Endothelial cell of umbilical vein (primary cell): ENCODE measurements around the gene CPEB1. TPM values are rescaled to one million over a fixed set of nuclear protein-coding genes. Genes with fewer than 3 reads are reported as not detected.

ENCODE experiments used
- BruUV-seq: library from RNA; stranded (reverse); fragments of 400-500 nt; replicated peaks from 2 replicates; lab custom pipeline; 2021; lab: Mats Ljungman, UMichigan
- CTCF ChIA-PET: fragments of 300-600, 350-600 bp; sonication (Branson Sonifier 250); formaldehyde crosslinking; loops from one replicate; lab custom pipeline; 2021; ENCODE audit warnings: antibody characterized with exemption, inconsistent platforms; lab: Charles Lee
- POLR2A ChIA-PET: fragments of 300-600, 350-600 bp; sonication (Branson Sonifier 250); formaldehyde crosslinking; loops from one replicate; lab custom pipeline; 2021; ENCODE audit warnings: antibody characterized with exemption, inconsistent platforms; lab: Charles Lee
- DNase-seq: peaks from one replicate; pipeline ENCODE4 v3.0.0-alpha.2; 2011; ENCODE audit warnings: low read depth, low spot score
- FAIRE-seq: peaks from 2 replicates; lab custom pipeline; 2011; peaks lifted over from hg19 to GRCh38; lab: Jason Lieb, UNC
- H2AFZ ChIP-seq: 2 replicates; pipeline ENCODE4 v1.6.0; 2012; ENCODE audit warnings: low read depth, low read length, control low read depth, inconsistent platforms
- H3K27ac ChIP-seq: 2 replicates; pipeline ENCODE4 v1.5.1; 2011; ENCODE audit warnings: low read depth, mild to moderate bottlenecking, control low read depth, low read length, moderate library complexity; ENCODE audit not compliant: insufficient read depth
- H3K27me3 ChIP-seq, 2 experiments: 2 replicates each; pipeline versions ENCODE4 v1.6.0 to v1.6.1; 2011; ENCODE audit warnings: low read length in 2 of 2, mixed read lengths in 1 of 2; ENCODE audit not compliant: control insufficient read depth in 2 of 2, insufficient read depth in 2 of 2
- H3K36me3 ChIP-seq, 2 experiments: 2 replicates in 1 of 2; 3 replicates in 1 of 2; pipeline ENCODE4 v1.5.1; 2011; ENCODE audit warnings: low read length in 2 of 2, mild to moderate bottlenecking in 1 of 2, moderate library complexity in 1 of 2; ENCODE audit not compliant: control insufficient read depth in 2 of 2, insufficient read depth in 2 of 2; ENCODE audit errors: extremely low read depth in 1 of 2
- H3K4me1 ChIP-seq: 3 replicates; pipeline ENCODE4 v1.5.1; 2011; ENCODE audit warnings: mild to moderate bottlenecking, low read length; ENCODE audit not compliant: control insufficient read depth, insufficient read depth; ENCODE audit errors: extremely low read depth
- H3K4me2 ChIP-seq: 2 replicates; pipeline ENCODE4 v1.6.1; 2011; ENCODE audit warnings: low read length, control low read depth, mixed read lengths; ENCODE audit not compliant: insufficient read depth
- H3K4me3 ChIP-seq, 3 experiments: fragments of 200-600 bp in 1 of 3; sonication (generic), shearing (Covaris generic) in 1 of 3; replicated peaks in 1 of 3; 2 replicates each; pipeline ENCODE4 v1.5.1; 2011 to 2016; ENCODE audit warnings: control low read depth in 3 of 3, low read length in 3 of 3, mild to moderate bottlenecking in 2 of 3, inconsistent platforms in 1 of 3, low read depth in 1 of 3, moderate library complexity in 1 of 3; ENCODE audit not compliant: insufficient read depth in 1 of 3
- H3K79me2 ChIP-seq: 2 replicates; pipeline ENCODE4 v1.6.0; 2012; ENCODE audit warnings: low read length, inconsistent platforms; ENCODE audit not compliant: control insufficient read depth, insufficient read depth
- H3K9ac ChIP-seq: replicated peaks from 2 replicates; pipeline ENCODE3; 2011; ENCODE audit warnings: low read length, control low read depth; ENCODE audit not compliant: insufficient read depth; ENCODE audit errors: extremely low read depth
- H3K9me1 ChIP-seq: replicated peaks from 3 replicates; pipeline ENCODE4 v1.6.0; 2011; ENCODE audit warnings: mild to moderate bottlenecking, low read length; ENCODE audit not compliant: control insufficient read depth, insufficient read depth; ENCODE audit errors: extremely low read depth
- H3K9me3 ChIP-seq: replicated peaks from 2 replicates; pipeline ENCODE4 v1.5.1; 2012; ENCODE audit warnings: low read length, inconsistent platforms; ENCODE audit not compliant: control insufficient read depth, insufficient read depth
- H4K20me1 ChIP-seq: replicated peaks from 2 replicates; pipeline ENCODE3; 2011; ENCODE audit warnings: mild to moderate bottlenecking, low read length; ENCODE audit not compliant: control insufficient read depth, insufficient read depth; ENCODE audit errors: extremely low read depth
- EZH2 ChIP-seq: IDR thresholded peaks from 2 replicates; pipeline ENCODE4 v1.6.1; 2012; ENCODE audit warnings: borderline replicate concordance, low read depth, mild to moderate bottlenecking, moderate library complexity, low read length, inconsistent platforms; ENCODE audit not compliant: severe bottlenecking
- FOS ChIP-seq: IDR thresholded peaks from 2 replicates; pipeline ENCODE4 v1.6.1; 2011; ENCODE audit warnings: mild to moderate bottlenecking, low read length, moderate library complexity, borderline replicate concordance; ENCODE audit not compliant: insufficient read depth
- GATA2 ChIP-seq: IDR thresholded peaks from 2 replicates; pipeline ENCODE4 v1.7.0; 2011; ENCODE audit warnings: low read depth, mild to moderate bottlenecking, moderate library complexity, mixed read lengths, low read length; ENCODE audit not compliant: insufficient read length, insufficient read depth
- JUN ChIP-seq: IDR thresholded peaks from 2 replicates; pipeline ENCODE4 v1.6.1; 2011; ENCODE audit warnings: borderline replicate concordance, low read depth; ENCODE audit not compliant: insufficient read length, insufficient read depth
- MYC ChIP-seq: IDR thresholded peaks from one replicate; pipeline ENCODE4 v1.6.1; 2011; ENCODE audit warnings: mild to moderate bottlenecking, low read depth, low read length
- POLR2A ChIP-seq: IDR thresholded peaks from 2 replicates; pipeline ENCODE4 v1.6.1; 2012; ENCODE audit warnings: low read depth, mild to moderate bottlenecking, control low read depth, low read length
- POLR2AphosphoS5 ChIP-seq: IDR thresholded peaks from 2 replicates; pipeline ENCODE4 v1.6.1; 2012; ENCODE audit warnings: low read depth, mild to moderate bottlenecking, control low read depth, low read length, moderate library complexity; ENCODE audit not compliant: insufficient read depth
- dilution Hi-C: fragments of 300-500 bp; cut with MboI; formaldehyde crosslinking; loops from one replicate; pipeline ENCODE4 v1.15.0; 2019; ENCODE audit warnings: low sequenced_read_pairs; ENCODE audit not compliant: extremely low pct_ligation_motif_present
- intact Hi-C: fragments of 100-400 bp; cut with micrococcal nuclease; formaldehyde crosslinking; loops from one replicate; pipeline ENCODE4 v1.10.0; 2022
- polyA plus RNA-seq, 4 experiments: library from polyadenylated mRNA; depleted of rRNA in 3 of 4; stranded (reverse) in 3 of 4; unstranded in 1 of 4; fragments of >200 nt; gene quantifications; 2 replicates each; pipeline versions ENCODE4 v1.2.1 to v1.2.3, GENCODE V29; 2011 to 2012; ENCODE audit warnings: missing spikeins in 1 of 4
- total RNA-seq: library from RNA; stranded (reverse); gene quantifications from 2 replicates; pipeline ENCODE4 v1.2.3, GENCODE V29; 2021
- TF ChIP-seq, protein P1 (sequence below), 2 donors: IDR thresholded peaks; 1 replicate in 1 of 2; 2 replicates in 1 of 2; pipeline ENCODE4 v1.5.1; 2011; ENCODE audit warnings: low read length in 2 of 2, mild to moderate bottlenecking in 2 of 2, moderate library complexity in 2 of 2, control low read depth in 1 of 2, inconsistent platforms in 1 of 2, low read depth in 1 of 2; ENCODE audit not compliant: insufficient read depth in 1 of 2; ENCODE audit errors: extremely low read depth in 1 of 2
- TF ChIP-seq, protein P2 (sequence below): IDR thresholded peaks from 2 replicates; pipeline ENCODE4 v1.6.1; 2011; ENCODE audit not compliant: insufficient read depth, insufficient read length

Gene CPEB1
- total and polyA plus RNA-seq, 2 donors (not counting 3 experiments of a cell fraction or from before 2014, with no cell fraction given) = not detected

DNA sequence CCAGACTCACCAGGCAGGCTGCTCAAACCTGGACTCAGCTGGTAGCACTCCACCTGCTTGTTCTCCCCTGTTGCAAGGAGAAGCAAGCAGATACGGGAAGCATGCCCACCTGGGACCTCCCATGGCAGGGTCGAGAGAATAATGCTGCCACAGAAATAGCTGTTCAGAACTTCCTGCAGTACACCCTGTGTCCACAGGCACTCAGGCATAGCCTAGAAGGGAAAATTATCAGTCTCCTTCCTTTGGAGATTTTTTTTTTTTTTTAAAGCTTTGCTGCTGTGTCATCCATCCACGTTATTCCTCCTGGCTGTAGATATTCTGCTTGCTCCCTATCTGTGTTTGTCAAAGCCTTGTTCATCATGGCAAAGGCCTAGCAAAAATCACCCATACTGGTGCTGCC, 74.2 kb downstream of the CPEB1 start:
- dilution Hi-C loops = no loop called here
- TF ChIP-seq GATA2 = no peak
- TF ChIP-seq POLR2A = no peak
- TF ChIP-seq MYC = no peak
- TF ChIP-seq EZH2 = no peak
- TF ChIP-seq, protein P1, sequence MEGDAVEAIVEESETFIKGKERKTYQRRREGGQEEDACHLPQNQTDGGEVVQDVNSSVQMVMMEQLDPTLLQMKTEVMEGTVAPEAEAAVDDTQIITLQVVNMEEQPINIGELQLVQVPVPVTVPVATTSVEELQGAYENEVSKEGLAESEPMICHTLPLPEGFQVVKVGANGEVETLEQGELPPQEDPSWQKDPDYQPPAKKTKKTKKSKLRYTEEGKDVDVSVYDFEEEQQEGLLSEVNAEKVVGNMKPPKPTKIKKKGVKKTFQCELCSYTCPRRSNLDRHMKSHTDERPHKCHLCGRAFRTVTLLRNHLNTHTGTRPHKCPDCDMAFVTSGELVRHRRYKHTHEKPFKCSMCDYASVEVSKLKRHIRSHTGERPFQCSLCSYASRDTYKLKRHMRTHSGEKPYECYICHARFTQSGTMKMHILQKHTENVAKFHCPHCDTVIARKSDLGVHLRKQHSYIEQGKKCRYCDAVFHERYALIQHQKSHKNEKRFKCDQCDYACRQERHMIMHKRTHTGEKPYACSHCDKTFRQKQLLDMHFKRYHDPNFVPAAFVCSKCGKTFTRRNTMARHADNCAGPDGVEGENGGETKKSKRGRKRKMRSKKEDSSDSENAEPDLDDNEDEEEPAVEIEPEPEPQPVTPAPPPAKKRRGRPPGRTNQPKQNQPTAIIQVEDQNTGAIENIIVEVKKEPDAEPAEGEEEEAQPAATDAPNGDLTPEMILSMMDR (IDR thresholded peaks at IDR 0.05; ENCODE audit: extremely low read depth in 1 of 2, insufficient read depth in 1 of 2, low read depth in 1 of 2, low read length in 2 of 2) = no peak
- TF ChIP-seq, protein P2, sequence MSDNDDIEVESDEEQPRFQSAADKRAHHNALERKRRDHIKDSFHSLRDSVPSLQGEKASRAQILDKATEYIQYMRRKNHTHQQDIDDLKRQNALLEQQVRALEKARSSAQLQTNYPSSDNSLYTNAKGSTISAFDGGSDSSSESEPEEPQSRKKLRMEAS = no peak
- TF ChIP-seq POLR2AphosphoS5 = no peak
- no peak for TF ChIP-seq FOS
- no peak for TF ChIP-seq JUN
- Histone ChIP-seq H4K20me1 (no peaks in the 10 kb centered on the region), H3K79me2 (no peaks in the 10 kb centered on the region), H3K9me1 (no peaks in the 10 kb centered on the region), H3K4me2 (no peak overlapping the region), H3K27me3 (peaks cover 3 to 12% of the 10 kb centered on the region in 2 experiments), H2AFZ (no peak overlapping the region), H3K27ac (no peak overlapping the region), H3K4me3 (no peak overlapping the region), H3K9me3 (no peaks in the 10 kb centered on the region), H3K4me1 (no peaks in the 10 kb centered on the region), H3K9ac (no peak overlapping the region), H3K36me3 (no peaks in the 10 kb centered on the region)
- no TSS peak for BruUV-seq
- DNase-seq = no peak
- intact Hi-C loops = no loop called here
- POLR2A ChIA-PET = interaction anchor here (0.7 kb wide), 1 partner anchor 441 kb away, joined by 3 read pairs; no protein-coding TSS in a partner anchor
- FAIRE-seq = no peak
- CTCF ChIA-PET = interaction anchor here (0.8 kb wide), 1 partner anchor 13 kb away, joined by 3 read pairs; no protein-coding TSS in a partner anchor
